A549 treated with AZD9567 at 1 μM for 4 hours (cell line): Measurements from ENCODE around the gene SLC16A3. TPM values are rescaled to one million over a fixed set of nuclear protein-coding genes. Genes with fewer than 3 reads are reported as not detected.

Experiments
- total RNA-seq: library from RNA; stranded (reverse); fragments of 200-300 nt; extraction: Qiagen RNA extraction; gene quantifications from 5 replicates; pipeline ENCODE4 v1.2.3, GENCODE V29; 2022; ENCODE audit not compliant: insufficient read depth

SLC16A3 gene
- 104 to 159 TPM (median 147 TPM) in 5 replicates for total RNA-seq

DNA sequence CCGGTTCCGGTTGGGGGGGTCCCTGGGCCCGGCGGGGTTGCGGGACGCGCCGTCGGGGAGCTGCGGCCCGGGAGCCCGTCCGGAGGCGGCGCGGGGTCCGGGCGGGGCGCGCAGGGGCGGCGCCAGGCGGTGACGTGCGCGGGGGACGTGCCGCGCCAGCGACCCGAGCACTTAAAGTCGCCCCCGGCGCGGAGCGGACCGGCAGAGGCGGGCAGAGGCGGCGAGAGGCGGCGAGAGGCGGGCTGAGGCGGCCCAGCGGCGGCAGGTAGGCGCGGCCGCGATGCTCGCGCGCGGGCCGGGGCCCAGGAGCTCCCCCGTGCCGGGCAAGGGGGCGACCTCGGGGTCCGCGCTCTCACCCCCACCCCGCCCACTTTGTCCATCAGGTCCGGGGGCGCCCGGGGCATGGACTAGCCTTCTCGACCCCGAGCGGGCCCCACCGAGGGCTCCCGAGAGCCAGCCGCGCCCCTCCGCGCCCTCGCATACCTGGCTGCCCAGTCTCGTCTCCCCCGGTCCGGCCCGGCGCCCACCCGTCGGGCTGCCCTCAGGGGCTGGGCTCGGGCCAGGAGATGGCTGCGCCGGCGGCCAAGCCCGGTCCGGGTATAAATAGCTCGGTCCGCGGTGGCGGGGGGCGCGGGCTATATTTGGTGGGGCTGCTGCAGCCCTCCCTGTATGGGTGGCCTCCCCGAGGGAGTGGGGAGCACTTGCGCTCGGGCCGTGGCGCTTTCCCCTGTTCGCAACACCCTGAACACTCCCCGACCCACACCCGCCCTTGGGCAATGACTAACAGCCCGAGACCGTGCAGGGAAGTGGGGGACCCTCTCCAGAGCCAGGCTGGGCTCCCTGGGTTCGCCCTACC is at the start of gene SLC16A3:
Gene SLC16A3 (plus strand): TSS at position 201 of the 856 bp plus-strand sequence. CDS start 6,967 bp downstream, outside the sequence.

GRCh38 chr17:82212331-82213250 is 16.3 kb upstream of the SLC16A3 start, which contains the start of gene CCDC57:
Gene CCDC57 (minus strand): TSS chr17:82212842. CDS start chr17:82201944, 10,898 bp downstream.

GRCh38 chr17:82273327-82274133 is 44.7 kb downstream of the SLC16A3 start, which contains the start of gene CSNK1D:
Gene CSNK1D (minus strand): TSS chr17:82273700. CDS start chr17:82273381, 319 bp downstream.

Other genes starting within 250 kb of the SLC16A3 start
- 163 to 207 TPM (median 195 TPM) in 5 replicates for gene CENPX, start 206.2 kb upstream of the SLC16A3 start, total RNA-seq
- gene LRRC45, start 205.7 kb upstream of the SLC16A3 start, total RNA-seq = 7.8 to 17.0 TPM (median 14.7 TPM) in 5 replicates
- 19.0 to 41.3 TPM (median 38.5 TPM) in 5 replicates for gene RAC3, start 197.4 kb upstream of the SLC16A3 start, total RNA-seq
- 76.5 to 117 TPM (median 111 TPM) in 5 replicates for gene DCXR, start 191.3 kb upstream of the SLC16A3 start, total RNA-seq
- 20.8 to 24.8 TPM (median 24.4 TPM) in 5 replicates for gene RFNG, start 177.2 kb upstream of the SLC16A3 start, total RNA-seq
- 120 to 154 TPM (median 137 TPM) in 5 replicates for gene GPS1, start 177.1 kb upstream of the SLC16A3 start, total RNA-seq
- 74.1 to 147 TPM (median 143 TPM) in 5 replicates for gene DUS1L, start 163.2 kb upstream of the SLC16A3 start, total RNA-seq
- 91.1 to 158 TPM (median 149 TPM) in 5 replicates for gene FASN, start 130.8 kb upstream of the SLC16A3 start, total RNA-seq
- gene CCDC57, start 16.2 kb upstream of the SLC16A3 start, total RNA-seq = 8.8 to 30.2 TPM (median 26.3 TPM) in 5 replicates
- gene CSNK1D, start 44.7 kb downstream of the SLC16A3 start, total RNA-seq = 169 to 215 TPM (median 206 TPM) in 5 replicates
- gene CD7, start 88.6 kb downstream of the SLC16A3 start, total RNA-seq = 0.12 to 2.2 TPM (median 0.16 TPM) in 3 of 5 replicates, not detected in the others
- 1.6 to 6.3 TPM (median 2.3 TPM) in 5 replicates for gene SECTM1, start 104.7 kb downstream of the SLC16A3 start, total RNA-seq
- gene TEX19, start 130.2 kb downstream of the SLC16A3 start, total RNA-seq = 0.45 to 0.56 TPM (median 0.49 TPM) in 4 of 5 replicates, not detected in the other
- gene UTS2R, start 142.7 kb downstream of the SLC16A3 start, total RNA-seq = 0.06 TPM in 1 of 5 replicates, not detected in the others
- 16.0 to 19.8 TPM (median 17.8 TPM) in 5 replicates for gene HEXD, start 189.3 kb downstream of the SLC16A3 start, total RNA-seq
- 22.5 to 31.7 TPM (median 25.0 TPM) in 5 replicates for gene OGFOD3, start 189.5 kb downstream of the SLC16A3 start, total RNA-seq
- 55.8 to 63.4 TPM (median 61.0 TPM) in 5 replicates for gene CYBC1, start 221.7 kb downstream of the SLC16A3 start, total RNA-seq
- gene NARF, start 229.7 kb downstream of the SLC16A3 start, total RNA-seq = 46.2 to 60.1 TPM (median 53.6 TPM) in 5 replicates